Activated CD8-positive, alpha-beta memory T cell treated with anti-CD3 and anti-CD28 coated beads for 24 hours (primary cell): ENCODE measurements around the gene SCAF8.

Experiments
- DNase-seq: peaks from one replicate; pipeline ENCODE4 v3.0.0-alpha.2; 2020

The SCAF8 gene

GRCh38 chr6:154841109-154841508 is 107.9 kb downstream of the SCAF8 start:
- no peak for DNase-seq

- no peak for DNase-seq
These were observed 109.6 kb downstream of the SCAF8 start for GRCh38 chr6:154842833-154843232.

GRCh38 chr6:154847318-154847717 is 114.1 kb downstream of the SCAF8 start:
- DNase-seq: no peak

- DNase-seq: no peak
These were observed 115.4 kb downstream of the SCAF8 start for GRCh38 chr6:154848580-154848979.

- DNase-seq: no peak
These were observed 116.3 kb downstream of the SCAF8 start for GRCh38 chr6:154849475-154849874.

- DNase-seq: no peak
These were observed 119.5 kb downstream of the SCAF8 start for GRCh38 chr6:154852687-154853086.

- DNase-seq: no peak
These were observed 124.3 kb downstream of the SCAF8 start for GRCh38 chr6:154857529-154857928.

- no peak for DNase-seq
These were observed 128.6 kb downstream of the SCAF8 start for GRCh38 chr6:154861825-154862224.

- DNase-seq: no peak
These were observed 129.3 kb downstream of the SCAF8 start for GRCh38 chr6:154862536-154862935.

- DNase-seq: no peak
These were observed 130.8 kb downstream of the SCAF8 start for GRCh38 chr6:154864066-154864430.

- no peak for DNase-seq
These were observed 132.1 kb downstream of the SCAF8 start for GRCh38 chr6:154865291-154865690.

GRCh38 chr6:154868143-154868594 is 135.0 kb downstream of the SCAF8 start:
- DNase-seq: no peak

GRCh38 chr6:154872542-154873114 is 139.4 kb downstream of the SCAF8 start:
- no peak for DNase-seq

GRCh38 chr6:154873546-154873945 is 140.3 kb downstream of the SCAF8 start:
- DNase-seq: no peak

GRCh38 chr6:154874773-154875592 is 141.8 kb downstream of the SCAF8 start:
- DNase-seq: no peak

GRCh38 chr6:154876486-154877280 is 143.5 kb downstream of the SCAF8 start:
- no peak for DNase-seq

GRCh38 chr6:154878871-154879491 is 145.8 kb downstream of the SCAF8 start:
- no peak for DNase-seq

GRCh38 chr6:154882107-154882506 is 148.9 kb downstream of the SCAF8 start:
- DNase-seq: no peak
